ENCODE data around the gene NOS1AP.

Gene NOS1AP

GRCh38 chr1:162139211-162139610, 69.7 kb downstream of the NOS1AP start:
- DNase-seq, result no peak

GRCh38 chr1:162141281-162142054, 72.0 kb downstream of the NOS1AP start:
- no peak for DNase-seq

- DNase-seq, result no peak
Measured at GRCh38 chr1:162142968-162143367, 73.5 kb downstream of the NOS1AP start.

GRCh38 chr1:162144268-162144667, 74.8 kb downstream of the NOS1AP start:
- no peak for DNase-seq

GRCh38 chr1:162144853-162145252, 75.4 kb downstream of the NOS1AP start:
- DNase-seq, result no peak

GRCh38 chr1:162145280-162145965, 75.9 kb downstream of the NOS1AP start:
- no peak for DNase-seq

- DNase-seq, result no peak
Measured at GRCh38 chr1:162145966-162146696, 76.6 kb downstream of the NOS1AP start.

- no peak for DNase-seq
Measured at GRCh38 chr1:162147760-162148159, 78.3 kb downstream of the NOS1AP start.

GRCh38 chr1:162150112-162150511, 80.6 kb downstream of the NOS1AP start:
- no peak for DNase-seq

- no peak for DNase-seq
Measured at GRCh38 chr1:162151900-162152829, 82.7 kb downstream of the NOS1AP start.

- DNase-seq, result no peak
Measured at GRCh38 chr1:162153374-162153773, 83.9 kb downstream of the NOS1AP start.

GRCh38 chr1:162157469-162157868, 88.0 kb downstream of the NOS1AP start:
- no peak for DNase-seq

GRCh38 chr1:162158624-162159271, 89.3 kb downstream of the NOS1AP start:
- no peak for DNase-seq

- DNase-seq, result no peak
Measured at GRCh38 chr1:162159515-162159914, 90.0 kb downstream of the NOS1AP start.

GRCh38 chr1:162161916-162162550, 92.5 kb downstream of the NOS1AP start:
- DNase-seq, result no peak

GRCh38 chr1:162165528-162165927, 96.0 kb downstream of the NOS1AP start:
- no peak for DNase-seq

GRCh38 chr1:162166917-162167615, 97.6 kb downstream of the NOS1AP start:
- DNase-seq, result no peak

- DNase-seq, result no peak
Measured at GRCh38 chr1:162168261-162168660, 98.8 kb downstream of the NOS1AP start.

GRCh38 chr1:162169031-162169790, 99.7 kb downstream of the NOS1AP start:
- no peak for DNase-seq

- DNase-seq, result no peak
Measured at GRCh38 chr1:162171111-162171510, 101.6 kb downstream of the NOS1AP start.

Measured in inflammatory macrophage treated with lipopolysaccharide for 1 hour (primary cell).